NCI-H187 treated with DMSO at 0.1 percent for 48 hours (cell line): ENCODE data around the gene PGAP6.
"Not testable (repeated sequence)": the region's sequence is repeated elsewhere in the genome, so short reads cannot be mapped to it uniquely, and the experiment has no call there.

ENCODE experiments used
- DNase-seq: peaks from one replicate; lab custom pipeline; 2025; lab: John Stamatoyannopoulos, UW

Gene PGAP6

DNA sequence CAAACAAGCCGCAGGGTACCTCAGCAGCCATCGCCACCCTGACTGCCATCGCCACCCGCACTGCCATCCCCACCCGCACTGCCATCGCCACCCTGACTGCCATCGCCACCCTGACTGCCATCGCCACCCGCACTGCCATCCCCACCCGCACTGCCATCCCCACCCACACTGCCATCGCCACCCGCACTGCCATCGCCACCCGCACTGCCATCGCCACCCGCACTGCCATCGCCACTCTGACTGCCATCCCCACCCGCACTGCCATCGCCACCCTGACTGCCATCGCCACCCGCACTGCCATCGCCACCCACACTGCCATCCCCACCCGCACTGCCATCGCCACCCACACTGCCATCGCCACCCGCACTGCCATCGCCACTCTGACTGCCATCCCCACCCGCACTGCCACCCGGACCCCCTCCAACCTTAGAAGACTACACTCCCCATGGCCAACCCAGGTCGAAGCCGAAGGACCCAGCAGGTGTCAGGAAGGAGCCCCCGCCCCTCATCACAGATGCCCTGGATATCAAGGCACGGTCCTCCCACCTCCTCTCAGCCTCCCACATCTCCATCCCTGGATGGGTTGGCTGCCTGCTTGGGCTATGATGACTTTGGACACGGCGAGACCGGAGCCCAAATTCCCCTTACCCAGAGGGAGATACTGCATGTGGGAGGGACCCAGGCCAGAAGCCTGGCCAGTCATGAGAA is 3.5 kb downstream of the PGAP6 start:
- not testable (repeated sequence) for DNase-seq

DNA sequence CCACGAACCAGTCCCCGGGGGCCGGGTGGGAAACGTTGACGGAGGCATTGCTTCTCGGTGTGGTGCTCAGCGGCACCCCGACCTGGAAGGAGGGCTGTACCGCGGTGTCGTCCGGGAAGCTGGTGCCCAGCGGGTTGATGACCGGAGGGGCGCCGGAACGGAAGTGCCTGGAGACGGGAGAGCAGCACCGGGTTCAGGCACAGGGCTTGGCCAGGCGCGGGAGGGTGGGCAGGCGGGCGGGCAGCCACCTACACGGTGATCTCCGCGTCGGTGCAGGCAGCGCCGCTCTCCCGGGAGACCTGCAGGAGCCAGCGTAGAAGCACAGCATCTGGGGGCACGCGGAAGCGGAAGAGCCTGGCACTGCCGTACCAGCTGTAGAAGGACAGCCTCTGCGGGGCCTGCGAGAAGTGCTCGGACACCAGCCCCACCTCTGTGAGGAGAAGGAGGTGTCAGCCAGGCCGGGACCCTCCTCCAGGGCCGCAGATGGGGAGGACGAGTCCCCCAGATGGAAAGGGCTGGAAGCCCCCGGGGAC is 4.3 kb downstream of the PGAP6 start:
- no peak for DNase-seq

DNA sequence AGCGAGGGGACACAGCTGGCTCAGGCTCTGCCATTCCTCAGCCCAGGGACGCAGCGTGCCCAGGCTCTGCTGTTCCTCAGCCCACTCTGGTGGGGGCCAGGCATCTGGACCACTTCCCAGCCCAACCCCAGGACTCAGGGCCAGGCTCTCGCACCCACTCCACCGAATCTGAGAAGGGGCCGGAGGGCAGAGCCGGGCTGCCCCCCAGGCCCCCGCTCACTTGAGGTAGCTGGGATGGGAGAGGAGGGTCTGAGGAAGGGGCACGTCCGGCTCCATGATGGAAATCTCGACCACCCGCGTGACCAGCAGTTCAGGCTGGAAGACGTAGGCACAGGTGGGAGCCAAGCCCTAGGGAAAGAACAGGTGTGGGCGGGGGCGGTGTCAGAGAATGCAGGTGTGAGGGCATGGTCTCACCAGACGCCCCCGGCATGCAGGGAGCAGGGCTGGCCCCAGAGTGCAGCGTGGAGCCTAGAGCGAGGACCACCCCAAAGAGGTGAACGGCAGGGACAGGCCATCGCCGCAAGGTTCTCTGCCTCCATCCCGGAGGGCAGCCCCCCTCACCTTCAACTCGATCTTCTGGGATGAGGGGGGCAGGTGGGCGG is 4.9 kb downstream of the PGAP6 start:
- DNase-seq, result no peak

- no peak for DNase-seq
Measured at GRCh38 chr16:375927-376816, 5.6 kb downstream of the PGAP6 start.

DNA sequence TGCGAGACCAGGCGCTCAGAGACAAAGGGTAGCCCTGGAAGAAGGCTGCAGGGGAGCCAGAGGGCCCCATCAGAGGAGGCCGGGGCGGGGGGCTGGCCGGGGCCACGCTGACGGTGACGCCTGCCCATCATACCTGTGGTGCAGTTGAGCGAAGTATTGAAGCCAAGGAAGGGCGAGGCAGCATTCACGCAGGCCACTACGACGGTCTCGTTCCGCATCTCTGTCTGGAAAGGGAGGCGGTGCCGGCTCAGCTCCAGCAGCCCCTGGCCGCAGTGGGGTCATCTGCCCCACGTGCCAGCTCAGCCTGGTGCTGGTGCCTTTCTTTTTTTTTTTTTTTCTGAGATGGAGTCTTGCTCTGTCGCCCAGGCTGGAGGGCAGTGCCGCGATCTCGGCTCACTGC is 6.6 kb downstream of the PGAP6 start:
- no peak for DNase-seq

GRCh38 chr16:374616-374926 is 7.2 kb downstream of the PGAP6 start:
- no peak for DNase-seq

DNA sequence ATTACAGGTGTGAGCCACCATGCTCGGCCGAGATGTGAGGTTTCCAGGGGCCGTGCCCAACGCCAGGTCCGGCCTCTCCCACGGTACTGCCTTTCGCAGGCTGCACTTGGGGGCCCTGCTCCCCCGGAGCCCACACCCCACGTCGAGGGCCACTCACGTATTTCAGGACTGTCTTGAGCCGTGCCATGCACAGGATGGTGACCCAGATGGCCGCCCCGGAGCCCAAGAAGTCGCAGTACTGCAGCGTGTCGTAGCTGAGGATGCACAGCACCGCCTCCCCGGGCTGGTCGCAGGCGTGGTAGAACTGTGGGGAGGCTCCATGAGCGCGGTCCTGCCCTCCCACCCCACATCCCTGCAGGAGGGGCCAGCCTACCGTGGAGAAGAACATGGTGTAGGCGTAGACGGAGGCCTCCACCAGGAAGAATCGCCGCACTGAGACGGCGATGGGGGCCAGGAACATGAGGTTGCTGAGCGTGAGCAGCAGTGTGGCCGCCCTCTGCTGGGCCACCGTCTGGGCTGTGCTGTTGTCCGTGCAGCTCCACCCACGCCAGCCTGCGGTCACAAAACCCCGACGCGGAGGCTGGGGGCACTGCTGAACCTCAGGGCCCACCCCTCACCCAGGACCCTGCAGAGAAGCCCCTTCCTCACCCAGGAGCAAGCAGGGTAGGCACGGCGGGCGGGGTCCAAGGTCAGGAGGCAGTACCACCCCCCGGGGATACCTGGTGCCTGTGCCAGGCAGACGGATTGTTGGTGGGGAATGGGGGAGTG is 7.7 kb downstream of the PGAP6 start:
- DNase-seq, result no peak

GRCh38 chr16:373020-373598 is 8.7 kb downstream of the PGAP6 start:
- no peak for DNase-seq

- DNase-seq, result no peak
Measured at GRCh38 chr16:372302-372983, 9.3 kb downstream of the PGAP6 start.

DNA sequence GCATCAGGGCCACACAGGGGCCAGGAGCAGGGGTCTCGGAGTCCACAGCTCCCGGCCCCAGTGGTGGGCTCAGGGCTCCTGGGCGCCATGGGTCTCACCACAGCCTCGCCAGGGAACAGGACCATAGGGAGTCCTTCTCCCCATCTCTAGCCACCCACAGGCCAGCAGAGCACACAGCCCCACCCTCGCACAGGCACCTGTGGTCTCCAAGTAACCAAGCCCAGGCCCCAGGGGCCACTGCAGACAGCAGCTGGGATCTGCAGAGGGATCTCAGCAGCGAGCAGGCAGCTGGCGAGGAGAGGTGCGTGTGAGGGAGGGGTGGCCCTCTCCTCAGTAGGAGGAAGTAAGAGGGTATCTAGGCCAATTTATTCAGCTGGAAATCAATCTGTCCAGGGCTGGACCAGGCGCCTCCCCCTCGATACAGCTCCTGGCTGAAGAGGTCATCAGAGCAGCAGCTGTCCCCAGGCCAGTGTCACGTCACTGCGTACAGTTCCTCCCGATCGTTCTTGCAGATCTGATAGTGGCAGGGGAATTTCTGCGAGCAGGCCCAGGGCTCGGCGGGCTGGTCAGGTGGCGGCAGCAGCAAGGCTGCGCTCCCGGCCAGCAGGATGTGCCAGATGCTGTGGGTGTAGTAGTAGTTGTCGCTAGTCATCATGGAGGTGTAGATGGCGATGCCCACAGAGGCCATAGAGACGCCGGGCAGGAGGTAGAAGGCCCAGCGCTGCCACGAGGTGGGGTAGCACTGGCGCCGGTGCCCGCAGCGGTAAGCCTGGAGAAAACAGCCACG is 10.1 kb downstream of the PGAP6 start:
- DNase-seq, result peak; percentile 88

DNA sequence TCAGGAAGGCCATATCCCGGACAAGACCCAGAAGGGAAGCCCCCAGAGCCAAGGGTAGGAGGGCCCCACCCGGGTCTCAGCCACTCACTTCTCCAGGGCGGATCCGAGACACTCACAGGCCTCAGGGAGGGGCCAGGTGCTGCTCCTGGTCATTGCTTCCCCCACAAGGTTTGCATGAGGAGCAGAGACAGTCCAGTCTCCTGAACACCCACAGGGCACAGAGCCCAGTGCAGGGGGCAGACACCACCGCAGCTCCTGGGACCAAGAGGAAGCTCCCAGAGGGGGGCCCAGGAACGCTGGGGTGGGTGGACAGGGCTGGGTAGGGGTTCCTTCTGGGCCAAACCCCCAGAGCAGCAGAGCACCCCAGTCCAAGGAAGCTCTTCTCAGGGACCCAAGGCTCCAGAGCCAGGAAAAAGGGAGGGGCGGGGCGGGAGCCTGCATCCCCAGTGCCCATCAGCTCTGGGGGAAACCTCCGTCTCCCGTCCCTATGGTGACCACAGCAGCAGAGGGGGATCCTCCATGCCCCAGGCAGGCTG is 10.7 kb downstream of the PGAP6 start:
- DNase-seq, result no peak

GRCh38 chr16:370443-370842 is 11.3 kb downstream of the PGAP6 start, which contains the start of gene MRPL28:
Gene MRPL28 (minus strand): TSS chr16:370538. CDS start chr16:370218, 320 bp downstream.
- DNase-seq, result peak; percentile 95

DNA sequence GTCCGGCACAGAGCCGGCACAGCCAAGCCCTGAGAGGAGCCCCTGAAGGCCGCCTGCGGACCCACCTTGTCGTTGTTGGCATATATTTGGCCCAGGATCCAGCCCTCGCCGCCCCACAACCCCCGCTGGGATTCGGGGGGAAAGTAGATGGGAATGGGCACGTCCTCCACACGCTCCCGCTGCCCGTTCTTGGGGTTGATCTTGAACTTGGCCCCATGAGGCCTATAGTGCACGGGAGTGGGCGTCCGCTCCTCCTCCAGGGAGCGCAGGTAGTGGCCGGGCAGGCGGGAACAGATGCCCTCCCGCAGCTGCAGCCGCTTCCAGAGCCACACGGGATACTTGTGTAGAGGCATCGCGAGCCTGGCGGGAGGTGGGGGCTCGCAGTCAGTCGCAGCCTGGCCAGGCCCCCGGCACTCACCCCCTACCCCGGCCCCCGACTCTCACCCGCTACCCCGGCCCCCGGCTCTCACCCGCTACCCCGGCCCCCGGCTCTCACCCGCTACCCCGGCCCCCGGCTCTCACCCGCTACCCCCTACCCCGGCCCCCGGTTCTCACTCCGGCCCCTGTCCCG is 11.8 kb downstream of the PGAP6 start:
- no peak for DNase-seq

- no peak for DNase-seq
Measured at GRCh38 chr16:369275-369865, 12.4 kb downstream of the PGAP6 start.

- no peak for DNase-seq
Measured at GRCh38 chr16:368388-369158, 13.2 kb downstream of the PGAP6 start.

- no peak for DNase-seq
Measured at GRCh38 chr16:367333-367903, 14.4 kb downstream of the PGAP6 start.

DNA sequence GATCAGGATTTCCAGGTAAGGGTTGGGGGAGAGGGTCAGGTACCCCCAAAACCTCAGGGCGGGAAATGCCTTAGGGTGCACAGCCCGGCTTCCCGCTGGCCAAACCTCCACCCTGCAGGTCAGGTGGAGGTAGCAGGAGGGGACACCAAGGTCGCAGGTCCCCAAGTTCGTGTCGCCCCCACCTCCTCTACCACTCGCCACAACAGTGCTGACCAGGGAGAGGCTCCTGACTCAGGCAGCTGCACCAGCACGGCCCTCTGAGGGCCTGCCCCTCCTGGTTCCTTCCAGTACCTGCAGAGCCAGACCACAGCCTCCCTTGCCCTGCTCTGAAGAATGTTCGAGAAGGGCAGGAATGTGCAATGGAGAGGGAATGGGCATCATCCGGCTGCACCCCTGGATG is 15.3 kb downstream of the PGAP6 start:
- DNase-seq, result no peak
